Muscle of back (tissue), 13 donors: ENCODE data around the gene GPER1. TPM values are rescaled to one million over a fixed set of nuclear protein-coding genes. Genes with fewer than 3 reads are reported as not detected.
A peak's percentile ranks its signal among the peaks of the same experiment; 100 is the strongest.
"Not testable (repeated sequence)": the region's sequence is repeated elsewhere in the genome, so short reads cannot be mapped to it uniquely, and the experiment has no call there.

Experiments
- DNase-seq, 3 donors: peaks; one replicate each; pipeline versions ENCODE4 v3.0.0 to v3.0.0-alpha.2; 2013
- long read RNA-seq, 9 donors: transcript quantifications; one replicate each; lab custom pipeline, GENCODE V29; 2026
- polyA plus RNA-seq, 10 donors: library from polyadenylated mRNA; unstranded; fragments of 120-200 nt; gene quantifications; one replicate each; pipeline ENCODE4 v1.2.1, GENCODE V29; 2013; ENCODE audit not compliant: insufficient read length in 10 of 10

The GPER1 gene
- polyA plus RNA-seq: 10 to 100 TPM in 5 of 10 donors, 1 to 10 TPM in 5; 6.5 to 15.5 (median 9.9) TPM
- long read RNA-seq, donor 1, partial matches to known transcripts: 0 of 2 reads
- long read RNA-seq, donor 1, other reads (novel, unspliced or antisense): 0 of 2 reads
- long read RNA-seq, donor 2: 0 reads
- long read RNA-seq, donor 3: 0 reads
- long read RNA-seq, donor 4, partial matches to known transcripts: 0 of 3 reads
- long read RNA-seq, donor 4, other reads (novel, unspliced or antisense): 0 of 3 reads
- long read RNA-seq, donor 5, partial matches to known transcripts: 0 of 5 reads
- long read RNA-seq, donor 5, other reads (novel, unspliced or antisense): 0 of 5 reads
- long read RNA-seq, donor 6, partial matches to known transcripts: 0 of 5 reads
- long read RNA-seq, donor 6, other reads (novel, unspliced or antisense): 0 of 5 reads
- long read RNA-seq, donor 7, partial matches to known transcripts: 0 of 3 reads
- long read RNA-seq, donor 7, other reads (novel, unspliced or antisense): 0 of 3 reads
- long read RNA-seq, donor 8, partial matches to known transcripts: 0 of 1 reads
- long read RNA-seq, donor 8, other reads (novel, unspliced or antisense): 0 of 1 reads
- long read RNA-seq, donor 9: 0 reads

DNA sequence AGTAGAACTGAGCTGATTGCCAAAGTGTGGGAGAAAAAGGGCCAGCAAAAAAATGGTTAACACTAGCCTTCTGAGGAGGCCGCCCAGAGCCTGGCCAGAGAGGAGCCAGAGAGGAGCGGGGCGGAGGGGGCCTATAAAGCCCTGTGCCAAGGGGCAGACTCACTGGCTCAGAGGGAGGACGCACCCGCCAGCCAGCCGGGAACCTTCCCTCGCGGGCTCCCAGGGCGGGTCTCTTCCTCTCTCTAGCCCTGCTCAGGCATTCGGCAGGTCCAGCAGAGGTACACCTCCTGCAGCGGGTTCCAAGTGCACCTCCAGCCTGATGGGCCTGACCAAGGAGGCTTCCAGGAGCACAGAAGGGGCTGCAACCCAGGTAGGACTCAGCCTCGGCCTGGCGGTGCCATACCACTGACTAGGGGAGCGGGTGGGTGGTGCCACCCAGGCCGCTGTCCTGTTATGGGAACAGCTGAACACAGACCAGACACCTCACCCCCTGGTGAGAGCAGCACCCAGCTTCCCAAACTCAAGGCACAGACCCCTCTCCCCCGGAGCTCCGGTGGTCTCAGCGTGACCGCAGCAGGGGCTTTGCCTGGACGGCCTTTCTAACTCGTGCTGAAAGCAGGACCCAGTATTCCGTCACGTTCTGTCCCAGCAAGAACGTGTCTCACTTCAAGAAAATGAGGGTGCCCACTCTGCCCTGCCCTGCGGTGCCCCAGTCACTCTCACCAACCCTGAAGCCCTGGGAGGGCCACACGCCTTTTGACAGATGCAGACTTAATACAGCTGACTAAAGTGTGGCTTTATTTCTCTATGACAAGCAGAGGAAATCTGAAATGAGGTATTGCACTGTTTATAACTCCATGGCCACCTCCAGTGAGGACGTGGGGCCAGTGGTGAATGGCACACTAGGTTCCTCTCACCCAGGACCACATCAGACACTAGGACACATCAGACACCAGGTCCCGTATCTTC, at the start of gene GPER1:
Gene GPER1, plus strand, starts transcription at position 162 of the 969 bp plus-strand sequence. CDS start 3,616 bp downstream, outside the sequence.
- DNase-seq: peak in 2 of 3 donors; percentile 61 to 79

DNA sequence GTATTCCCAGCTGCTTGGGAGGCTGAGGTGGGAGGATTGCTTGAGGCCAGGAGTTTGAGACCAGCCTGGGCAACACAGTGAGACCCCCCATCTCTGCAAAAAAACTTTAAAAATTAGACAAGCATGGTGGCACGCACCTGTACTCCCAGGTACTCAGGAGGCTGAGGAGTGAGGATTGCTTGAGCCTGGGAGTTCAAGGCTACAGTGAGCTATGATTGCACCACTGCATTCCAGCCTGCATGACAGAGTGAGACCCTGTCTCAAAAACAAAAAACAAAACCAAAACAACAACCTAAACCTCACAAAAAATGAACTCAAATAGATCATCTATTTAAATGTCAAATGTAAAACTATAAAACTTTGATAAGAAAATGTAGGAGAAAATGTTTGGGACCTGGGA, 47.7 kb upstream of the GPER1 start:
- not testable (repeated sequence) for DNase-seq

DNA sequence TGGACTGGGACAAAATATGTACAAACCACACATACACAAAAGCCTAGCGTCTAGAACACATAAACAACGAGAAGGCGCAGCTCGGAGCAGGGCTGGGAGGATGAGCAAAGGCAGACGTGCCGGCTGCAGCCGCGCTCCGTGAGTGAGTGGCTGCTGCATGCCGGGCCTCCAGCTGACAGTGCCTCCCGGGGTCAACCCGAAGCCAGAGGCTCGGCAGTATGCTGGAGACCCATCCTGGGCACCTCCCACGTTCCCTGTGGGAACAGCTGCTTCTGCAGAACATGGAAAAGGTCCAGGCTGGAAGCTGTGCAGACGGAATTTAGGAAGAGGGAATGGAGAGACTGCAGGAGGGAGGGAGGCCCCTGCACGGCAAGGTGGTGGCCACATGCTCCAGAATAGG, 47.1 kb upstream of the GPER1 start:
- peak in 2 of 3 donors; percentile 71 to 90 for DNase-seq

DNA sequence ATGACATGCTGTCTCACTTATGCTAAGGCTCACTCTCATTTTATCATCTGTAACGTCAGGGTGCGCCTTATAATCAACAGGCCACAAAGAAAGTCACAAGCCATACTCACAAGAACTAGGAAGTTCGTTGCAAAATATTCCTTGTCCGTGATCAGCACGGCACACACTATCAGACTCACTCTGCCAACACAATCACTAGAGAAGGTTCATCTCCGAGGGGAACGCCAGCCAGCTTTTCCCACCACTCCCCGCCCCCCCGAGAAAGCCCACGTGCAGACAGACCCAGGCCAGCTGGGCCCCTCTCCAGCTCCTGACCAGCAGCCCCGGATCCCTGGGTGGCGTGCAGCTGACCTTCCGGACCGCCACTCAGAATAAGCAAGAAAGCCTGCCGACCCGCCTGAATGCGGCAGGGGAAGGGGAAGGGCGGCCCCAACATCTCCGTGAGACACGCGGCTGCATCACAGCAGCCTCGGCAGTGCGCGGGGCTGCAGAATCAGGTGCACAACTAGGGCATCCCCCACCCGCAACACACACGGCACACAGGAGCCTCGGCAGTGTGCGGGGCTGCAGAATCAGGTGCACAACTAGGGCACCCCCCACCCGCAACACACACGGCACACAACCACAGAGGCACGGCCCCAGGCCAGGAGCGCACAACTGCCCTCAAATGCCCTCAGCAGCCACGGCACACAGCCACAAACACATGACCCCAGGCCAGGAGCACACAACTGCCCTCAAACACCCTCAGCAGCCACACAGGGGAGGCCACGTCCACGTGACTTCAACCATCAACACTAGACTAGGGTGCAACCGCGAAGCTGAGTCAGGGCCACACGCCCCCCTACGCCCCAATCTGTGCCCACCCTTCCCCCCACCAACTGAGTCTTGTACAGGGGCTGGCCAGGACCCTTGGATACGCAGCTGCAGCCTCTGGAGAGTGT, 46.1 kb upstream of the GPER1 start:
- DNase-seq: no peak

DNA sequence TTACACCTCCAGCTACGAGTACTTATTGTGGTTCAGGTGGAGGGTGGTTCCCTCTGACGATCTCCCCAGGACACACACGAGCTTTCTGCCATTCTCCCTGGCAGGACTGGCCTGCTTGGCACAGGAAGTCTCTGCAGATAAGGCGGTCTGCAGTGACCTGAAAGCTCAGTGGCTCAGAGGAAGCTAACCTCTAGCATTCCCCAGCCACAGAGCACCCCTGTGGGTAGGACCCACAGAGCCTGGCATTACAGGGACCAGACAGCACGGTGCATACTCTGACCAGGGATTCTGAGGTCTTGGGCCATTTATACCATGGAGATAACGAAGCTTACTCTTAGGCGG, 45.5 kb upstream of the GPER1 start:
- DNase-seq: no peak

DNA sequence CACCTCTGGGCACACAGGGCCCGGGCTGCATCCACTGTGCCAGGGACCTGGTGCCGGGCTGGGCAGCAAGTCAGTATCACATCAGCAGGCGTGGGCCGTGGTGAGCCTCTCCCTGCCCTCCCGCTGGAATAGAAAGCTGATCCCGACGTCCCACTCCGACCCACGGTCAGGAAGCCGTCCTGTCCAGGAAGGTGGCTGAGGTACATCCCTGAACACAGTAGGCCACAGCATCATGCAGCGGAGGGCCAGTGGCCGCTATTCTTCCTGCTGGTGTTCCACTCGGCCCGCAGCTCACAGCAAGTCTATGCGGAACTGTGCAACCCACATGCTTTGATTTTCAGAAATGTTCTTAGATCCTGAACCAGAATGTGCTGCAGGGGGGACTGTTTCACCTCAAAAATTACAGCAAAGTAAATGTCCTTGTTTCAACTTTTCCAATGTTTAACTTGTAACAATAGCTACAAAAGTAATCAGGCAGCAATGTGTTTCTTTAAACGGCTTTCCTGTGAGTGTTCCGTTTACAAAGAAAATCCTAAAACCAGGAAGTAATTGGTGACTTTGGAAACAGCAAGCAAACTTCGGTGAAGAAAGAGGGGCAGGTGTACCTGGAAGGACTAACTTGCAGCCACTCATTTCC, 44.2 kb upstream of the GPER1 start:
- no peak for DNase-seq

DNA sequence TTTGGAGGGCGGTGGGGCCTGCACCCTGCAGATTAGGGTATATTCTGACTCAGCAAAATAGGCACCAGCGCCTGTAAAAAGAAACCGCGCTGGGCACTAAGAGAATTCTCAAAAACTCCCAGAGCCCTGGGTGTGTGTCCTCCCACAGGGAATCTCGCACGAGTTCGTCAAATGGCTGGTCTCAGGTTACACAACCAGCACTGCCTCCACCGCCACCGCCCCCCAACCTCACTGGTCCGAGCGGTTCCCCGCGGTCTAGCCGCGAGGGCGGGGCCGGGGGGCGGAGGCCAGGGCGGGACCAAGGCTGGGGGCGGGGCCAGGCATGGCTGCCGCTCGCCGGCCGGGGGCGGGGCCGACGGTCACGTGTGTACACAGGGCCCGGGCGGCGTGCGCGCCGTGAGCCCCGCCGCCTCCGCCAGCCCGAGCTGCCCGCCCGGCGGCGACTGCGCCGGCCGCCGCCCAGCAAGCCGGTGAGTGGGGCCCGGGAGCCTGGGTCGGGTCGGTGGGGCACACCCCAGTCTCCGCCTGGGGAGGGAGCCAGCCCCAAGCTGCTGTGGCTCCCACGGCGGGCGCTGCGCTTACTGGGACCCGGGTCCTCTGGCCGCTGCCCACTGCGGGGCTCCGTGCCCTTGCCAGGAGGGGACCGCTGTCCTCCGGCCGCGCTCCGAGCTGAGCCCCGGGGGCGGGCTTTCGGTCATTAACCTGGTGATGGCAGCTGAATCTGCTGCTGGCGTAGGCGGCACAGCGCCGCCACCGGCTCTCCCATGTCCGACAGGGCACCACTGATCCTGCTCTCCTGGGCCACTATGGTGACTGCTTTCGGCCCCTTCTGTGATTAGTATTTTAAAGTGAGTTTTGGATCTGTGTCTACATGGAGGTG, 43.5 kb upstream of the GPER1 start, which contains the start of gene GPR146:
Gene GPR146, plus strand, starts transcription at position 358 of the 880 bp plus-strand sequence. CDS start 12,970 bp downstream, outside the sequence.
- DNase-seq: peak; percentile 93 to 95 (median 95)

DNA sequence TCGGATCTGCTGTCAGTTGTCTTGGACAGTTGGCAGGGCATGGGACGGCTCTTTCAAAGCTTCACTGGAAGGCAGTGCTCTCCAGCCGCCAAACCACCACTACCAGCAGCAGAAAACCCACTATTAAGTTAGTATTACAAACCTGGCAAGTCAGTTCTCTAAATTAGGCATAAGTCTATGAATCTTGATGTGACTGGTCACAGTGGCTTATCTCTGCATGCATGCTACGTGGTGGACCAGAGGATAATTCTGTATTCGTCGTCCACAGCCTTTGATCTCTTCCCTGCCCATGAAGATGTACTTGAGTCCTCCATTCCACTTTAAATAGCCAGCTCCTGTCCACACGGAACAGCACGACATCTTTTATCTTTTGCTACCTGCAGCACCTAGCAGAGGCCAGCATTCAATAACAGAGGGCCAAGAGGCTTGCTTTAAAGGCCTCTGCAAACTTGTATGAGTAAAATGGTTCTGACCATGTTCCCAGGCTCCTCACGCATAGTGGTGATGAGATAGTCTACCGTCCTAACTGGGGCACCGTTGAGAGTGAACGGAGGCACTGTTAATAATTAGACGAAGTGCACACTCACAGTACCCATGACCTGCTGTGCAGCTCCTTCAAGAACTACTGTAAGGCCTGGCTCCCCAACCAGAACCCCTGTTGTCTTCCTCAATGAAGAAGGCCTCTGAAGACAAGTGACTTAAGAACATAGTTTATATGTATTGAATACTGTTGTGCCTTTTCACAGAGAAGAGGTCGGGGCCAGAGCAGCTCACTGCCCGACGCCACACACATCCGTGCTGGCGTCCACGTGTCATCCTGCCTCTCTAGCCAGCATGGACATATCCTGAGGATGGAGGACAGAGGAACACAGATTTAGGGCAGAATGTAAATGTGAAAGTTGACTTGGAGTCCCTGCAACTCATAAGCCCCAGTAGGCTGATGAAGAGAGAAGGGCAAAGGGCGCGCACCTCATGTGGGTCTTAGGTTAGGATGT, 42.5 kb upstream of the GPER1 start:
- DNase-seq: no peak

DNA sequence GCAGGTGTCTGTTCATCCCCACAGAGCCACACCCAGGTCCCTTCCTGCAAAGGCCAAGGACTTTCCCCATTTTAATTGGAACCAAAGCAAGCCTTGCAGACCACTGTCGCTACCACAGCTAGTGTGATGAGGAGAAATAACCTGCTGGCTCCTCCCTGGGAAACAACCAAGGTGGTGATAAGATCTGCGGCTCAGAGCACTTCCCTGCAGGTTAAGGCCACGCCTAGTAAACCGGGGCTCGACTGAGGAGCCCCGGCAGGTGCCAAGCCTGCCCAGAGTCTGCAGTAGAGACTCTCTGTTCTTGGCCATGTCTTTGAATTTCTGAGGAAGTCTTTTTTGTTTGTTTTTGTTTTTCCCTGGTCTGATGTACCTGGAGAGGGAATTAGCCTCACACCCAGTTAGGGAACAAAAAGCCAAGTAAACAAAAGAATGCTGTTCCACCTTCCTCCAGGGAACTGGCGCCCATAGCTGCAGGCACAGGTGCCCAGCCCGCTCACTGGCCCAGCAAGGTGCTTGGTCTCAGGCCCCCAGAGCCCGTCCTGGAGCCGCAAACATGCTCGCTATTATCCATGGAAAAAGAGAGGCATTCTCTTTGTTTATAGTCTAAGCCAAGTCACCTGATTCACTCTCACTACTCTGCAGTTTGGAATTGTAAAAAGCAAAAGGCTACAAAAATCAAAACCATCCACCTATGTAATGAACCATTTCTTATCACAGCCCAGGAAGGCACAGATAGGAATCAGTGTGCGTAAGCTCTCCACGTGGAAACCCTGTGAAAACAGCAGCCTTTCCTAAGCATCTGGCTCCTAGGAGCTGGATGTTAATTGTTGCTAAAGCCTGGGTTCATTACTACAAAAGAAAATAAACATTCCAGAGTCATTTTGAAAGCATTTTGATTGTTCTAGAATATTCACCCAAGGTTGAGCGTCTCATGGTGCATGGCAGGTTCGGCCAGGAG, 40.9 kb upstream of the GPER1 start:
- no peak for DNase-seq

DNA sequence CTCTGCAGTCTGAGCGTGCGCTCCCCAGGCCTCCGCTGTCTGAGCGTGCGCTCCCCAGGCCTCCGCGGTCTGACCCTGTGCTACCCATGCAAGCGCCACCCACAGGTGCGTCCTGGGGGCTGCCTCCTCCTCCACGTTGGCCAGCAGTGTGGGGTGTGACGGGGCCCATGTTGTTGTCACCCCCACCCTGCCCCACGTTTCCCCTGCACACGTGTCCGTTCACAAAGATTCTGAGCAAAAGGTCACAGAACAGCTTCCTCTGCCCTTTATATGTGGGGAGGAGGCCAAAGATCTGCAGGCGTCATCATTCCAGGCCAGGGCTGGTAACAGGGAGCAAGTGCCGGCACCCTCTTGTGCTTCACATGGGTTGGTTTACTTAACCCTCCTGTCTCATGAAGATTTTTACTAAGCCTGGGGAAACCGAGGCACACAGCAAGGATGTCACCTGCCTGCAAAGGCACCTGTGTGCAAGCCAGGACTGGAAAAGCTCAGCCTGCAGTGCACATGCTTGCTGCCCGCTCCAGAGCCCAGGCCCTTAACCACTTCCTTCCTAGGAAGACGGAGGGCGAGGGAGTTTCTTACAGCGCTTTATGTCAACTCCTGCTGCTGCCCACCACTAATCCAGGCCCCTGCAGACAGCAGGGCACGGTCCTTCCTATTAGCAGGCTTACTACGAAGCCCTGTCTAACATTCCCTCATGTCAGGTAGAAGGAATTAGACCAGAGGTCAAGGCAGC, 38.7 kb upstream of the GPER1 start:
- no peak for DNase-seq

DNA sequence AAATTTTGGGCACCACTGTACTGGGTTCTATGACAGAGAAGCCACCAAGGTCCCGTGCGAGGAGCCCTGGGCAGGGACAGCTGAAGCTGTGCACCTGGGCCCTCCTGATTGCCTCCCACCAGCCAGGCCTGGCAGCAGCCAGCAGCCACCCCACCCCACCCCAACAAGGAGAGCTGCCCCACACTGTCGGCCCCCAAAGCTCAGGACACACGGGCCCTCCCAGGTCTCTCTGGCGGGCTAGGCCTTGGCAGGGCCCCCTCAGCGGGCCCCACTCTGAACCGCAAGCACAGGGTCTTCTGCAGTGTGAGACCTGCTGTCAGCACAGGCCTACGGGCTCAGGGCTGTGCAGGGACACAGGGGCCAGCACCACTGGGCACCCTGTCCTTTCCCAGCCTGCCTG, 38.1 kb upstream of the GPER1 start:
- DNase-seq: no peak

DNA sequence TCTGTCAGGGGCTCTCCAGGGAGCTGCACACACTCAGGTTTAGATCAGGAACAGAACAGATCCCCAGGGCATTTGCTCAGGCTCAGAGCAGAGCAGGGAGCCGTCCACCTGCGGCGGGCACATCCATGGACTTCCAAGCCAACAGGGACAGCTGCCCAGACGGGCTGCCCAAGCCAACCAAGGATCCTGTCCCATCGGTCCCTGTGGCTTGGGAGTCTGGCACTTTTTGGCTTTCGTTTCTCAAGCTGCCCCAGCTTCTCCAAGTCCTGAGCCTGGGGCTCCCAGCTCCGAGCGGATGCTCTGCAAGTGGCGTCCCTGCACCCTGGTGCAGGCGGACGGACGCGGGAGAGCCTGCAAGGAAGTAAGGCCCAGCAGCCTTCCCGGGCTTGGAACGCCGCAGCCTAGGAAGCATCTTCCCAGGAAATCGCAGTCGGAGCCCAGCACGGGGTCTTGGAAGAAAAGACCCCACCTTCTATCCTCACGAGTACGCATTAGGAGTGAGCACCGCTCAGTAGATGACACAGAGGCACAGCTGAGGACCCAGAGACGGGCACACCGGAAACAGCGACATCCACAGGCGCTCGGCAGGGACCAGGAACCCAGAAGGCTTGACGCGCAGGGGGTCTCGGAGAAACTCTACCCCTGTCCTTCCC, 37.5 kb upstream of the GPER1 start:
- no peak for DNase-seq

DNA sequence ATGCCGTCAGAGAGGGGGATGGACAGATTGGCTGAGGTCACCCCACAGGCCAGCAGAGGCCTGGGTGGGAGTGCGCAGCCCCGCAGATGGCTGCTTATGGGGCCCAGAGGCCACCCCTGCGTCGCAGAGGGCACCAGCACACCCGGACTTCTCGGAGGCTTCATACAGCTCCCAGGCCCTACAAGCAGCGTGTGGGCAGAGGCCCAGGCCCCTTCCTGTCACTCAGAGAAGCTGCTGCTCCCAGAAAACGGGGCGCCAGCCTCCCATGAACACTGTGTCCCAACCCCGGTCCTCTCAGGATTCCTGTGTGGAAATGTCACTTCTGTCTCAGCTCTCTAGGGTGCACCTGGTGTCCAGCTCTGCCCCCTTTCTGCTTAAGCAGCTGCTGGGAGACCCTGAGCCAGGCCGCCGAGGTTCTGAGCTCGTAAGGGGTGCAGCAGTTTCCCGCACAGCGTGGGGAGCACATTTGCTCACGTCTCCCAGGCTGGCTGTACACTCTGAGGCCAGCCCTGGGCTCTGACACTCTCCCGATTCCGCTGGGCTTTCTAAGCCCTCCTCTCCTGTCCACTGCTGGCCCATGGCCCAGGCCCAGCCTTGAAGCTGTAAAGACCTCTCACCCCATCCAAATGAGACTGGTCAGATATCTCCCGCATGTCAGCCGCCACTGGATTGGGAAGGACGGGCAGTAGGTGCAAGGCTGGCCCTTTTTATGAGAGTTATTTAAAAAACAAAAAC, 36.8 kb upstream of the GPER1 start:
- no peak for DNase-seq

DNA sequence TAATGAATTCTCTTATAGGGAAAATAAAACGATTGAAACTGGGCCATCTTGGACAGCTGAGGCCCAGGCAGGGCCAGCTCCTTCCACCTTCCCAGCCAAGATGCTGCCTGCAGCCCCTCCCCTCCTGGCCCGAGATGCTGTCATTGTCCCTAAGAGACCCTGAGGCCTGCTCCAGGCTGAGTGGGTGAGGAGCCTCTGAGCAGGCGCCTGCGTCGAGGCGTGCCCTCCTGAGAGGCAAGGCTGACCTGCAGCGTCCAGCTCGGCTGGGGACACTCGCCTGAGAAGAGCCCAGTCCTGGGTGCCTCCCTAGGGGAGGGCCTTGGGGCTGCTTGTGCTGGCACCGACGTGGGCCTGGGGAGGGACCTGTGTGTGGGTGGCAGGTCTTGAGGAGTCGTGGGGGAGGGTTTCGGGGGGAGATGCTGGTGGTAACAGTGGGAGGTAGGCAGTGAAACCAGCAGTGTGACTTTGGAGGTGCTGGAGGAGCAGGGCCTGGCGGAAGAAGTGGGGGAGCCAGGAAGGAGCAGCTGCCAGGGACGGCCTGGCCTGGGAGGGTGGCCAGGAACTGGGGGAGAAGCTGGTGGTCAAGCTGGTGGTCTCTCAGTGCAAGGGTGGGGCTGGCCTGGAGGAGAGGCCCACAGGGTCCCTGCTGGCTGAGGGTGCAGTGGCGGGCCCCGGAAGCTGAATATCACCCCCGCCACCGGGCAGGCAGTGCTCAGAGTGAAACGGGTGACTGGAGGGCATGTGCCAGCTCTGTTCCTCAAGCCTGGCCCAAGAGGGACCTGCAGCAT, 35.7 kb upstream of the GPER1 start:
- peak in 1 of 3 donors; percentile 62 for DNase-seq
